Measurements from ENCODE around the gene PDE9A.

PDE9A gene

GRCh38 chr21:42665026-42665425, 11.6 kb downstream of the PDE9A start:
- Histone ChIP-seq H3K4me3 (ENCODE audit: low read length in 2 of 2) (no peak overlapping the region), H3K9ac (ENCODE audit: low read depth in 1 of 2, low read length in 2 of 2) (no peak overlapping the region), H3K27me3 (ENCODE audit: control insufficient read depth in 2 of 2, insufficient read depth in 2 of 2, low read length in 2 of 2) (no peaks in the 10 kb centered on the region), H3K27ac (ENCODE audit: low read depth in 2 of 2, low read length in 2 of 2) (peak overlapping the region in 1 of 2 donors; percentile 27), H3K4me1 (ENCODE audit: control insufficient read depth in 2 of 2, insufficient read depth in 2 of 2, low read length in 2 of 2) (no peaks in the 10 kb centered on the region), H3K9me3 (ENCODE audit: control insufficient read depth in 2 of 2, low read length in 2 of 2) (no peaks in the 10 kb centered on the region), H3K36me3 (ENCODE audit: control insufficient read depth in 2 of 2, insufficient read depth in 2 of 2, low read length in 2 of 2) (peaks cover 9 to 10% of the 10 kb centered on the region in 2 donors)

GRCh38 chr21:42665484-42665883, 12.1 kb downstream of the PDE9A start:
- Histone ChIP-seq H3K4me3 (ENCODE audit: low read length in 2 of 2) (no peak overlapping the region), H3K9ac (ENCODE audit: low read depth in 1 of 2, low read length in 2 of 2) (no peak overlapping the region), H3K27me3 (ENCODE audit: control insufficient read depth in 2 of 2, insufficient read depth in 2 of 2, low read length in 2 of 2) (no peaks in the 10 kb centered on the region), H3K36me3 (ENCODE audit: control insufficient read depth in 2 of 2, insufficient read depth in 2 of 2, low read length in 2 of 2) (peaks cover 11 to 14% of the 10 kb centered on the region in 2 donors), H3K27ac (ENCODE audit: low read depth in 2 of 2, low read length in 2 of 2) (peak overlapping the region in 1 of 2 donors; percentile 27), H3K4me1 (ENCODE audit: control insufficient read depth in 2 of 2, insufficient read depth in 2 of 2, low read length in 2 of 2) (no peaks in the 10 kb centered on the region), H3K9me3 (ENCODE audit: control insufficient read depth in 2 of 2, low read length in 2 of 2) (no peaks in the 10 kb centered on the region)

DNA sequence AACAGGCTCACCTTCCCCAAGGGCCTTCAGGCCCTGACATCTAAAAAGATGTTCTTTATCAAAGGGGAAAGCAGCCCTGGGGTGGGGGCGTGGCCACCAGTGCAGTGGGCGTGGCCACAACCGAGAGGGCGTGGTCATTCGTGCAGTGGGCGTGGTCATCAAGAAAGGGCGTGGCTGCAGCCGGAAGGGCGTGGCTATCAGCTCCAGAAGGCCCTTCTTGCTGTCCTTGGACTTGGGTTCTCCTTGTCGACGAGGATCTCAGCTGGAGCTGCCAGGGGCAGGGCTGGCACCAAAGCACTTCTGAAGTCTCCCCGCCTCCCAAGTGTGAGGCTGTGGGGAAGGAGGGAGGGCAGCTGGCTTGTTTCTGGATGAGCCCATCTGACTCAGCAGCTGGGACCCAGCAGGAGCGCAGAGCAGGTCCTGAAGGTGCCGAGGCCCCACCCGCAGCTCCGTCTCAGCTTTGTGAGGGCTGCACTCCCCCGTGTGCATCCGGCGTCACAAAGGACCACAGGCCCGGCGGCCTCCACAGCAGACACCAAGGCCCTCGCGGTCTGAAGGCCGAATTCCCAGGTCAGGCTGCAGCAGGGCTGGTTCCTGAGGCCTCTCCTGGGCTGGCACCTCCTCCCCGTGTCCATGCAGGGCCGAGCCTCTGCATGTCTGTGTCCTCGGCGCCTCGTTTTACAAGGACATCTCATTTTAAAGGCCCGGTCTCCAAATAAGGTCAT, 12.8 kb downstream of the PDE9A start:
- H3K27me3 ChIP-seq (ENCODE audit: control insufficient read depth in 2 of 2, insufficient read depth in 2 of 2, low read length in 2 of 2), result no peaks in the 10 kb centered on the region
- H3K9ac ChIP-seq (ENCODE audit: low read depth in 1 of 2, low read length in 2 of 2), result no peak overlapping the region
- H3K4me3 ChIP-seq (ENCODE audit: low read length in 2 of 2), result no peak overlapping the region
- peaks cover 0 to 2% of the 10 kb centered on the region in 2 donors for H3K4me1 ChIP-seq (ENCODE audit: control insufficient read depth in 2 of 2, insufficient read depth in 2 of 2, low read length in 2 of 2)
- H3K9me3 ChIP-seq (ENCODE audit: control insufficient read depth in 2 of 2, low read length in 2 of 2), result no peaks in the 10 kb centered on the region
- peak overlapping the region in 1 of 2 donors; percentile 27 for H3K27ac ChIP-seq (ENCODE audit: low read depth in 2 of 2, low read length in 2 of 2)
- H3K36me3 ChIP-seq (ENCODE audit: control insufficient read depth in 2 of 2, insufficient read depth in 2 of 2, low read length in 2 of 2), result peaks cover 14% of the 10 kb centered on the region in 2 donors

- no peak overlapping the region for H3K27ac ChIP-seq (ENCODE audit: low read depth in 2 of 2, low read length in 2 of 2)
- H3K4me1 ChIP-seq (ENCODE audit: control insufficient read depth in 2 of 2, insufficient read depth in 2 of 2, low read length in 2 of 2), result peaks cover 0 to 2% of the 10 kb centered on the region in 2 donors
- no peak overlapping the region for H3K9ac ChIP-seq (ENCODE audit: low read depth in 1 of 2, low read length in 2 of 2)
- no peaks in the 10 kb centered on the region for H3K27me3 ChIP-seq (ENCODE audit: control insufficient read depth in 2 of 2, insufficient read depth in 2 of 2, low read length in 2 of 2)
- H3K36me3 ChIP-seq (ENCODE audit: control insufficient read depth in 2 of 2, insufficient read depth in 2 of 2, low read length in 2 of 2), result peaks cover 14% of the 10 kb centered on the region in 2 donors
- no peaks in the 10 kb centered on the region for H3K9me3 ChIP-seq (ENCODE audit: control insufficient read depth in 2 of 2, low read length in 2 of 2)
- H3K4me3 ChIP-seq (ENCODE audit: low read length in 2 of 2), result no peak overlapping the region
Measured at GRCh38 chr21:42666925-42667324, 13.5 kb downstream of the PDE9A start.

DNA sequence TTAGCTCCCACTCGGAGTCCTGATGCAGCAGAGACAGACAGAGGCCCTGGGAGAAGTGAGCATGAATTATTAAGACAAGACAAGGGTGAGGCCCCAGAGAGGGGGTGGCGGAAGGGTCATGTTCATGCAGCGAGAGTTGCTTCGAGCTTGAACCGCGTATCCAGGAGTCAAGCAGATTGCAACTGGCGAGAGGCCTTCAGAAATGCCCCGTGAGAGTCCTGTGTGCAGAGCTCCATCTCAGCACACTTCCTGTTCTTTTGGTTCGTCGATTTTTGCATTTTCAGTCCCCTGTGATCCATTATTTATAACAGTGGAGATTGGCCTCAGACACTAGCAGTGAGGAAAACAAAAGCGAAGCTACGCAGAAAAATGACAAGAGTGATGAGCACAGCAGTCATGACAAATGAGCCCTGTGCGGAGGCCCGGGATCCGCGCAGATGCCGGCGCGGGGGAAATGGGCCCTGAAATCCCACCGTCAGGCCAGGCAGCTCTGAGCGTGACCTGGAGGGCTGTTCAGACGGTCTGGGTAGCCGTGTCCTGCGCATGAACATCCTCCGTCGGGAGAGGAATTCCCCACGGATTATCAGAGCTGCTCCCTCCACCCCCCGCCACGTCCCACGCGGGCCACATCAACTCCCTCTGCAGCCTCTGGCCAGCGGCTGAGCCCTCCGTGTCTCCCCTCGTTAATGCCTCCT, 15.0 kb downstream of the PDE9A start:
- H3K9ac ChIP-seq (ENCODE audit: low read depth in 1 of 2, low read length in 2 of 2), result no peak overlapping the region
- peaks cover 4% of the 10 kb centered on the region in 2 donors for H3K36me3 ChIP-seq (ENCODE audit: control insufficient read depth in 2 of 2, insufficient read depth in 2 of 2, low read length in 2 of 2)
- H3K4me3 ChIP-seq (ENCODE audit: low read length in 2 of 2), result no peak overlapping the region
- no peaks in the 10 kb centered on the region for H3K27me3 ChIP-seq (ENCODE audit: control insufficient read depth in 2 of 2, insufficient read depth in 2 of 2, low read length in 2 of 2)
- peaks cover 0 to 2% of the 10 kb centered on the region in 2 donors for H3K4me1 ChIP-seq (ENCODE audit: control insufficient read depth in 2 of 2, insufficient read depth in 2 of 2, low read length in 2 of 2)
- peak overlapping the region in 1 of 2 donors; percentile 10 for H3K27ac ChIP-seq (ENCODE audit: low read depth in 2 of 2, low read length in 2 of 2)
- H3K9me3 ChIP-seq (ENCODE audit: control insufficient read depth in 2 of 2, low read length in 2 of 2), result no peaks in the 10 kb centered on the region

DNA sequence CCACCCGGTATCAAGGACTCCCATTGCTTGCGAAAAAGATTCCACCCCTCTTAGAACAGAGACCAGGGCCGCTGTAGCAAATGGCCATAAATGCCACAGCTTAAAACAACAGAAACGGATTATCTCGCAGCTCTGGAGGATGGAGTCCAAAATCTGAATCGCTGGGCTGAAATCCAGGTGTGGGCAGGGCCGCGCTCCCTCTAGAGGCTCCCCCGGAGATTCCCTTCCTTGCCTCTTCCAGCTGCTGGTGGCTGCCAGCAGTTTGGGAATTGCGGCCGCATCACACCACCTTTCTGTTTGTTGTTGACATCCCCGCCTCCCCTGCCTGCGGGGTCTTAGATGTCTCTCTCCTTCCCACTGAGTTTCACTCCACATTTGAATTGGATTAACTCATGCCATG, 15.6 kb downstream of the PDE9A start:
- Histone ChIP-seq H3K9me3 (ENCODE audit: control insufficient read depth in 2 of 2, low read length in 2 of 2) (no peaks in the 10 kb centered on the region), H3K27ac (ENCODE audit: low read depth in 2 of 2, low read length in 2 of 2) (peak overlapping the region in 1 of 2 donors; percentile 10), H3K4me1 (ENCODE audit: control insufficient read depth in 2 of 2, insufficient read depth in 2 of 2, low read length in 2 of 2) (peaks cover 0 to 2% of the 10 kb centered on the region in 2 donors), H3K9ac (ENCODE audit: low read depth in 1 of 2, low read length in 2 of 2) (no peak overlapping the region), H3K4me3 (ENCODE audit: low read length in 2 of 2) (no peak overlapping the region), H3K27me3 (ENCODE audit: control insufficient read depth in 2 of 2, insufficient read depth in 2 of 2, low read length in 2 of 2) (no peaks in the 10 kb centered on the region), H3K36me3 (ENCODE audit: control insufficient read depth in 2 of 2, insufficient read depth in 2 of 2, low read length in 2 of 2) (peaks cover 4% of the 10 kb centered on the region in 2 donors)

- H3K9ac ChIP-seq (ENCODE audit: low read depth in 1 of 2, low read length in 2 of 2), result no peak overlapping the region
- no peaks in the 10 kb centered on the region for H3K27me3 ChIP-seq (ENCODE audit: control insufficient read depth in 2 of 2, insufficient read depth in 2 of 2, low read length in 2 of 2)
- H3K27ac ChIP-seq (ENCODE audit: low read depth in 2 of 2, low read length in 2 of 2), result no peak overlapping the region
- H3K4me1 ChIP-seq (ENCODE audit: control insufficient read depth in 2 of 2, insufficient read depth in 2 of 2, low read length in 2 of 2), result peaks cover 0 to 2% of the 10 kb centered on the region in 2 donors
- H3K9me3 ChIP-seq (ENCODE audit: control insufficient read depth in 2 of 2, low read length in 2 of 2), result no peaks in the 10 kb centered on the region
- no peak overlapping the region for H3K4me3 ChIP-seq (ENCODE audit: low read length in 2 of 2)
- H3K36me3 ChIP-seq (ENCODE audit: control insufficient read depth in 2 of 2, insufficient read depth in 2 of 2, low read length in 2 of 2), result peaks cover 4% of the 10 kb centered on the region in 2 donors
Measured at GRCh38 chr21:42670058-42670880, 16.8 kb downstream of the PDE9A start.

- H3K4me3 ChIP-seq (ENCODE audit: low read length in 2 of 2), result no peak overlapping the region
- H3K27ac ChIP-seq (ENCODE audit: low read depth in 2 of 2, low read length in 2 of 2), result no peak overlapping the region
- no peaks in the 10 kb centered on the region for H3K9me3 ChIP-seq (ENCODE audit: control insufficient read depth in 2 of 2, low read length in 2 of 2)
- peaks cover 0 to 2% of the 10 kb centered on the region in 2 donors for H3K4me1 ChIP-seq (ENCODE audit: control insufficient read depth in 2 of 2, insufficient read depth in 2 of 2, low read length in 2 of 2)
- H3K36me3 ChIP-seq (ENCODE audit: control insufficient read depth in 2 of 2, insufficient read depth in 2 of 2, low read length in 2 of 2), result peaks cover 4% of the 10 kb centered on the region in 2 donors
- no peak overlapping the region for H3K9ac ChIP-seq (ENCODE audit: low read depth in 1 of 2, low read length in 2 of 2)
- H3K27me3 ChIP-seq (ENCODE audit: control insufficient read depth in 2 of 2, insufficient read depth in 2 of 2, low read length in 2 of 2), result no peaks in the 10 kb centered on the region
Measured at GRCh38 chr21:42670884-42671283, 17.5 kb downstream of the PDE9A start.

- Histone ChIP-seq H3K36me3 (ENCODE audit: control insufficient read depth in 2 of 2, insufficient read depth in 2 of 2, low read length in 2 of 2) (peaks cover 4% of the 10 kb centered on the region in 2 donors), H3K27me3 (ENCODE audit: control insufficient read depth in 2 of 2, insufficient read depth in 2 of 2, low read length in 2 of 2) (no peaks in the 10 kb centered on the region), H3K4me3 (ENCODE audit: low read length in 2 of 2) (no peak overlapping the region), H3K27ac (ENCODE audit: low read depth in 2 of 2, low read length in 2 of 2) (no peak overlapping the region), H3K9me3 (ENCODE audit: control insufficient read depth in 2 of 2, low read length in 2 of 2) (no peaks in the 10 kb centered on the region), H3K4me1 (ENCODE audit: control insufficient read depth in 2 of 2, insufficient read depth in 2 of 2, low read length in 2 of 2) (peaks cover 0 to 2% of the 10 kb centered on the region in 2 donors), H3K9ac (ENCODE audit: low read depth in 1 of 2, low read length in 2 of 2) (no peak overlapping the region)
Measured at GRCh38 chr21:42671778-42672593, 18.6 kb downstream of the PDE9A start.
